Kasumi-1 (cell line): Measurements from ENCODE around the gene UBXN4.
A peak's percentile ranks its signal among the peaks of the same experiment; 100 is the strongest.
"Not testable (repeated sequence)": the region's sequence is repeated elsewhere in the genome, so short reads cannot be mapped to it uniquely, and the experiment has no call there.

Experiments
- DNase-seq, 2 experiments: peaks; one replicate each; lab custom pipeline; 2025; lab: John Stamatoyannopoulos, UW

UBXN4 gene

GRCh38 chr2:135741395-135742324 lies at the start of gene UBXN4:
Gene UBXN4 (plus strand): TSS chr2:135741855. CDS start chr2:135741930, 75 bp downstream.
- peak; percentile 99 to 100 for DNase-seq

GRCh38 chr2:135694711-135695110 lies 46.9 kb upstream of the UBXN4 start:
- DNase-seq: no peak

- no peak for DNase-seq
Measured at GRCh38 chr2:135698838-135699237, 42.8 kb upstream of the UBXN4 start.

GRCh38 chr2:135701442-135701841 lies 40.2 kb upstream of the UBXN4 start:
- DNase-seq: no peak

GRCh38 chr2:135703300-135703699 lies 38.4 kb upstream of the UBXN4 start:
- DNase-seq: no peak

- DNase-seq: not testable (repeated sequence)
Measured at GRCh38 chr2:135704075-135704474, 37.6 kb upstream of the UBXN4 start.

GRCh38 chr2:135708159-135708558 lies 33.5 kb upstream of the UBXN4 start:
- no peak for DNase-seq

GRCh38 chr2:135709992-135710391 lies 31.7 kb upstream of the UBXN4 start:
- DNase-seq: peak; percentile 74 to 89

- DNase-seq: not testable (repeated sequence)
Measured at GRCh38 chr2:135715086-135715485, 26.6 kb upstream of the UBXN4 start.

- no peak for DNase-seq
Measured at GRCh38 chr2:135728064-135728743, 13.5 kb upstream of the UBXN4 start.

- DNase-seq: no peak
Measured at GRCh38 chr2:135732561-135732960, 9.1 kb upstream of the UBXN4 start.

- no peak for DNase-seq
Measured at GRCh38 chr2:135733045-135733444, 8.6 kb upstream of the UBXN4 start.

GRCh38 chr2:135736546-135736945 lies 5.1 kb upstream of the UBXN4 start:
- DNase-seq: no peak

- no peak for DNase-seq
Measured at GRCh38 chr2:135740206-135740605, 1.4 kb upstream of the UBXN4 start.

GRCh38 chr2:135741043-135741394 lies 636 bp upstream of the UBXN4 start:
- DNase-seq: no peak

GRCh38 chr2:135742325-135742757 lies 686 bp downstream of the UBXN4 start:
- DNase-seq: peak; percentile 66 to 75

- DNase-seq: no peak
Measured at GRCh38 chr2:135743860-135744259, 2.2 kb downstream of the UBXN4 start.

- DNase-seq: peak; percentile 78 to 82
Measured at GRCh38 chr2:135744760-135745314, 3.2 kb downstream of the UBXN4 start.

- no peak for DNase-seq
Measured at GRCh38 chr2:135745545-135745944, 3.9 kb downstream of the UBXN4 start.

GRCh38 chr2:135755573-135755972 lies 13.9 kb downstream of the UBXN4 start:
- no peak for DNase-seq

GRCh38 chr2:135756692-135757091 lies 15.0 kb downstream of the UBXN4 start:
- no peak for DNase-seq

GRCh38 chr2:135762022-135762421 lies 20.4 kb downstream of the UBXN4 start:
- DNase-seq: no peak

GRCh38 chr2:135762530-135762929 lies 20.9 kb downstream of the UBXN4 start:
- no peak for DNase-seq
